Measurements from ENCODE around the gene NCAPD3.
"Not testable (repeated sequence)": the region's sequence is repeated elsewhere in the genome, so short reads cannot be mapped to it uniquely, and the experiment has no call there.

NCAPD3 gene

GRCh38 chr11:134120143-134120850, 103.5 kb downstream of the NCAPD3 start:
- no peak for ATAC-seq
- H3K4me1 Mint-ChIP-seq = peaks cover 16% of the 10 kb centered on the region
- no peak overlapping the region for H3K4me3 Mint-ChIP-seq
- H3K27ac Mint-ChIP-seq = no peak overlapping the region
- no peaks in the 10 kb centered on the region for H3K36me3 Mint-ChIP-seq
- DNase-seq (ENCODE audit: low spot score in 2 of 2) = no peak
- no peaks in the 10 kb centered on the region for H3K9me3 Mint-ChIP-seq

DNA sequence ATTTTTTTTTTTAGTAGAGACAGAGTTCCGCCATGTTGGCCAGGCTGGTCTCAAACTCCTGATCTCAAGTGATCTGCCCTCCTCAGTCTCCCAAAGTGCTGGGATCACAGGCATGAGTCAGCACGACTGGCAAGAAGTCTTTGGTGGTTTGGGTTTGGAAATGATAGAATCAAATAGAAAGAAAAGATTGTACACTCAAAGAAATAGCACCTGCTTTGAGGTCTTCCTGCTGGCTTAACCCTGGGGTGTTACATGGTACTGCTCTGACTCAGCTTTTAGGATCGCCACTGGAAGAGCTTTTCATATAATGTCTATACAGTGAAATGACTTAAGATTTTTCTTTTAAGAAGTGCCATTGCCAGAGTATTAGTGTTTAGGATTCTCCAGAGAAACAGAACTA, 104.7 kb downstream of the NCAPD3 start:
- Mint-ChIP-seq H3K36me3 (no peaks in the 10 kb centered on the region), H3K4me3 (no peak overlapping the region), H3K27ac (no peak overlapping the region), H3K9me3 (no peaks in the 10 kb centered on the region), H3K4me1 (peaks cover 12% of the 10 kb centered on the region)
- ATAC-seq (peak; percentile 74), DNase-seq (ENCODE audit: low spot score in 2 of 2) (no peak)

DNA sequence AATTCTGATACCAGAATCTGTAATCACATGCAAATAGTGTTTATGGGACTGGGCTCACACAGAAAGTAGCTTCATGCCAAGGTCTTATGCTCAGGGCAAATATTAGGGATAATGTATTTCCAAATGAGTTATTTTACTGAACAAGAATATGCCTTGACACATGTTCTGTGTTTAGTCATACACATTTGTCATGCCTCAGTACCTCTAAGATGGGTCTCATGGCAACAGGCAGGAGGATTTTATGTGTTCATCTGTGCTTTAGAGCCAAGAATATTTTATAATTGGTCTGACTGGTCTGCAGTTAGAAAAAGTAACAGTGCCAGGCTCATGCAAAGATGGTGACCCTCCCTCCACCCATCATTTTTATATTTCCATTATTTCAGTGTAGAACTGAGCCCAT, 105.8 kb downstream of the NCAPD3 start:
- Mint-ChIP-seq H3K27ac (no peak overlapping the region), H3K4me1 (peaks cover 12% of the 10 kb centered on the region), H3K4me3 (no peak overlapping the region), H3K9me3 (no peaks in the 10 kb centered on the region), H3K36me3 (no peaks in the 10 kb centered on the region)
- no peak for ATAC-seq
- no peak for DNase-seq (ENCODE audit: low spot score in 2 of 2)

DNA sequence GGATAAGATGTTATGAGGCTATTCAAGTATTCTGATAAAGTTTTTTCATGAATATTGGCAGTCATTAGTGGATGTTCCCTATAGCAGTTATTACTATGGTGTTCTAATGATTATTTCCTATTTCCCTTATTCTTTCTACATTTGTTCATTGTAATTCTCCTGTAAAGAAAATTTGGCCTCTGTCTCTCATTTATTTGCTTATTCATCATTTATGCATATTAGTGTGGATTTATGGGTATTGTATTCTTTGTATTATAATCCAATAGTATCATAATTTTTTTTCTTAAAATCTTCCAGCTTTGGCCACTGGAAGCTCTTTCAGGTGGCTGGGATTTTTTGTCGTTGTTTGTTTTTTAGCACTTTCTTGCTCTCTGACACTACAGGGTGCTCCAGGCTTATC, 107.6 kb downstream of the NCAPD3 start:
- Mint-ChIP-seq H3K4me1 (peaks cover 12% of the 10 kb centered on the region), H3K36me3 (no peaks in the 10 kb centered on the region), H3K27ac (no peak overlapping the region), H3K4me3 (no peak overlapping the region), H3K9me3 (no peaks in the 10 kb centered on the region)
- DNase-seq (ENCODE audit: low spot score in 2 of 2) = no peak
- no peak for ATAC-seq

DNA sequence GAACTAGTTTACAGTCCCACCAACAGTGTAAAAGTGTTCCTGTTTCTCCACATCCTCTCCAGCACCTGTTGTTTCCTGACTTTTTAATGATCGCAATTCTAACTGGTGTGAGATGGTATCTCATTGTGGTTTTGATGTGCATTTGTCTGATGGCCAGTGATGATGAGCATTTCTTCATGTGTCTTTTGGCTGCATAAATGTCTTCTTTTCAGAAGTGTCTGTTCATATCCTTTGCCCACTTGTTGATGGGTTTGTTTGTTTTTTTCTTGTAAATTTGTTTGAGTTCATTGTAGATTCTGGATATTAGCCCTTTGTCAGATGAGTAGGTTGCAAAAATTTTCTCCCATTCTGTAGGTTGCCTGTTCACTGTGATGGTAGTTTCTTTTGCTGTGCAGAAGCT, 110.0 kb downstream of the NCAPD3 start:
- H3K36me3 Mint-ChIP-seq = not testable (repeated sequence)

GRCh38 chr11:134110252-134110815, 113.4 kb downstream of the NCAPD3 start:
- H3K36me3 Mint-ChIP-seq = no peaks in the 10 kb centered on the region
- H3K9me3 Mint-ChIP-seq = peaks cover 7% of the 10 kb centered on the region
- H3K27ac Mint-ChIP-seq = no peak overlapping the region
- H3K4me1 Mint-ChIP-seq = no peaks in the 10 kb centered on the region
- ATAC-seq = no peak
- no peak overlapping the region for H3K4me3 Mint-ChIP-seq
- no peak for DNase-seq (ENCODE audit: low spot score in 2 of 2)

More for the DNA sequence above, 110.0 kb downstream of the NCAPD3 start:
- H3K4me3 Mint-ChIP-seq; DNase-seq (ENCODE audit: low spot score in 2 of 2); H3K27ac Mint-ChIP-seq; H3K4me1 Mint-ChIP-seq; ATAC-seq; H3K9me3 Mint-ChIP-seq: not testable (repeated sequence)
